PC-3 (cell line): ENCODE results near the gene AIG1. TPM values are rescaled to one million over a fixed set of nuclear protein-coding genes. Genes with fewer than 3 reads are reported as not detected.

Source experiments
- ATAC-seq: fragments of 200-7000 bp; cut with Tn5 transposase; 2 replicates; pipeline ENCODE4 v1.9.1; 2020; ENCODE audit warnings: mild to moderate bottlenecking, moderate library complexity
- BruUV-seq: library from RNA; stranded (reverse); fragments of 400-500 nt; replicated peaks from 2 replicates; lab custom pipeline; 2021; lab: Mats Ljungman, UMichigan
- CTCF ChIA-PET: fragments of 300-600 bp; sonication (Branson Sonifier 250); formaldehyde crosslinking; loops from one replicate; lab custom pipeline; 2022; ENCODE audit warnings: antibody characterized with exemption; lab: Charles Lee
- POLR2A ChIA-PET: fragments of 300-600 bp; sonication (Branson Sonifier 250); formaldehyde crosslinking; loops from one replicate; lab custom pipeline; 2022; ENCODE audit warnings: antibody characterized with exemption; ENCODE audit not compliant: unreplicated experiment; lab: Charles Lee
- DNase-seq: peaks from one replicate; pipeline ENCODE4 v3.0.0-alpha.2; 2015
- H2AFZ ChIP-seq: fragments of 300-600 bp; sonication (generic); 2 replicates; pipeline ENCODE4 v1.6.0; 2016; ENCODE audit warnings: antibody characterized with exemption, low read length
- H3F3A ChIP-seq: fragments of 300-600 bp; sonication (generic); one replicate; pipeline ENCODE4 v1.6.0; 2017; ENCODE audit warnings: antibody characterized with exemption, low read length, control low read depth, mild to moderate bottlenecking; ENCODE audit not compliant: unreplicated experiment
- H3K27ac ChIP-seq: fragments of 300-600 bp; sonication (generic); 2 replicates; pipeline ENCODE4 v1.5.1; 2016; ENCODE audit warnings: mild to moderate bottlenecking, low read length
- H3K27me3 ChIP-seq: fragments of 300-600 bp; sonication (generic); 2 replicates; pipeline ENCODE4 v1.6.1; 2016; ENCODE audit warnings: low read length, mixed read lengths
- H3K36me3 ChIP-seq: fragments of 300-600 bp; sonication (generic); 2 replicates; pipeline ENCODE4 v1.6.1; 2016; ENCODE audit warnings: low read depth, mixed run types, low read length, mixed read lengths
- H3K4me1 ChIP-seq: fragments of 300-600 bp; sonication (generic); 2 replicates; pipeline ENCODE4 v1.5.1; 2016; ENCODE audit warnings: low read length; ENCODE audit not compliant: insufficient read depth
- H3K4me2 ChIP-seq: fragments of 300-600 bp; sonication (generic); 2 replicates; pipeline ENCODE4 v1.6.0; 2016; ENCODE audit warnings: low read length
- H3K4me3 ChIP-seq: fragments of 300-600 bp; sonication (generic); 2 replicates; pipeline ENCODE4 v1.5.1; 2016; ENCODE audit warnings: mild to moderate bottlenecking, low read length, mixed read lengths
- H3K79me2 ChIP-seq: fragments of 300-600 bp; sonication (generic); 2 replicates; pipeline ENCODE4 v1.6.1; 2017; ENCODE audit warnings: low read length, mixed read lengths
- H3K9ac ChIP-seq: fragments of 300-600 bp; sonication (generic); 2 replicates; pipeline ENCODE4 v1.6.0; 2016; ENCODE audit warnings: mild to moderate bottlenecking, low read length
- H3K9me2 ChIP-seq: fragments of 300-600 bp; sonication (generic); replicated peaks from 2 replicates; pipeline ENCODE4 v1.6.1; 2016; ENCODE audit warnings: mixed run types, low read length, mixed read lengths
- H3K9me3 ChIP-seq: fragments of 300-600 bp; sonication (generic); 2 replicates; pipeline ENCODE4 v1.6.1; 2016; ENCODE audit warnings: low read length, mixed read lengths
- H4K20me1 ChIP-seq: fragments of 300-600 bp; sonication (generic); 2 replicates; pipeline ENCODE4 v1.6.1; 2016; ENCODE audit warnings: low read length, mixed read lengths
- CTCF ChIP-seq: fragments of 300-600 bp; sonication (generic); conservative IDR thresholded peaks from 2 replicates; pipeline ENCODE4 v1.5.1; 2017; ENCODE audit warnings: antibody characterized with exemption, low read depth, mild to moderate bottlenecking, low read length
- EZH2 ChIP-seq: fragments of 300-600 bp; sonication (generic); IDR thresholded peaks from one replicate; pipeline ENCODE4 v1.6.1; 2017; ENCODE audit warnings: antibody characterized with exemption, mild to moderate bottlenecking, low read length; ENCODE audit not compliant: unreplicated experiment
- EZH2phosphoT487 ChIP-seq: fragments of 300-600 bp; sonication (generic); IDR thresholded peaks from 2 replicates; pipeline ENCODE4 v1.6.1; 2018; ENCODE audit warnings: mild to moderate bottlenecking, antibody characterized with exemption, low read length, borderline replicate concordance
- intact Hi-C: fragments of 100-400 bp; cut with micrococcal nuclease; formaldehyde crosslinking; loops from 2 replicates; pipeline ENCODE4 v1.9.0; 2023
- total RNA-seq: library from RNA; depleted of rRNA; stranded (reverse); fragments of >200 nt; gene quantifications from 2 replicates; pipeline ENCODE4 v1.2.3, GENCODE V29; 2014

AIG1 gene
- total RNA-seq, 1 experiment from 2014 or later, result 32.7 TPM

GRCh38 chr6:143223895-143224294, 163.2 kb downstream of the AIG1 start:
- no peaks in the 10 kb centered on the region for H3K9me3 ChIP-seq
- H3F3A ChIP-seq, result no peaks in the 10 kb centered on the region
- DNase-seq (no peak), ATAC-seq (no peak)
- no peak overlapping the region for H2AFZ ChIP-seq
- CTCF ChIA-PET, result no interaction called here
- H3K36me3 ChIP-seq, result no peaks in the 10 kb centered on the region
- H3K9me2 ChIP-seq, result no peaks in the 10 kb centered on the region
- no peak overlapping the region for H3K9ac ChIP-seq
- no peak for TF ChIP-seq EZH2
- no peak for TF ChIP-seq CTCF
- TF ChIP-seq EZH2phosphoT487, result no peak
- POLR2A ChIA-PET, result no interaction called here
- no peaks in the 10 kb centered on the region for H3K27me3 ChIP-seq
- intact Hi-C loops, result no loop called here
- H3K4me2 ChIP-seq, result no peak overlapping the region
- H3K79me2 ChIP-seq, result no peaks in the 10 kb centered on the region
- H3K4me3 ChIP-seq, result no peak overlapping the region
- no TSS peak for BruUV-seq
- no peaks in the 10 kb centered on the region for H4K20me1 ChIP-seq
- H3K4me1 ChIP-seq, result peaks cover 5% of the 10 kb centered on the region
- peak overlapping the region; percentile 56 for H3K27ac ChIP-seq

- Histone ChIP-seq H3K9me3 (no peaks in the 10 kb centered on the region), H3F3A (no peaks in the 10 kb centered on the region), H3K9me2 (no peaks in the 10 kb centered on the region), H3K79me2 (no peaks in the 10 kb centered on the region), H3K4me1 (peaks cover 5% of the 10 kb centered on the region), H3K27me3 (no peaks in the 10 kb centered on the region), H3K36me3 (no peaks in the 10 kb centered on the region), H4K20me1 (no peaks in the 10 kb centered on the region), H3K27ac (peak overlapping the region; percentile 56), H3K4me3 (no peak overlapping the region), H3K9ac (no peak overlapping the region), H3K4me2 (no peak overlapping the region), H2AFZ (no peak overlapping the region)
- POLR2A ChIA-PET, result no interaction called here
- intact Hi-C loops, result no loop called here
- no peak for TF ChIP-seq EZH2phosphoT487
- TF ChIP-seq CTCF, result no peak
- no peak for TF ChIP-seq EZH2
- BruUV-seq, result no TSS peak
- CTCF ChIA-PET, result no interaction called here
- ATAC-seq (peak; percentile 49; the same call in 1 of the 2 replicates), DNase-seq (peak; percentile 25)
Observed at GRCh38 chr6:143224516-143224915, 163.8 kb downstream of the AIG1 start.

GRCh38 chr6:143225929-143226328, 165.2 kb downstream of the AIG1 start:
- peaks cover 5% of the 10 kb centered on the region for H3K4me1 ChIP-seq
- DNase-seq (no peak), ATAC-seq (no peak)
- no peaks in the 10 kb centered on the region for H4K20me1 ChIP-seq
- BruUV-seq, result no TSS peak
- ChIA-PET POLR2A (no interaction called here), CTCF (no interaction called here)
- H3K9ac ChIP-seq, result no peak overlapping the region
- no peaks in the 10 kb centered on the region for H3K36me3 ChIP-seq
- H3K4me2 ChIP-seq, result no peak overlapping the region
- H3K79me2 ChIP-seq, result no peaks in the 10 kb centered on the region
- H3K4me3 ChIP-seq, result no peak overlapping the region
- no peaks in the 10 kb centered on the region for H3K27me3 ChIP-seq
- H3F3A ChIP-seq, result no peaks in the 10 kb centered on the region
- no peaks in the 10 kb centered on the region for H3K9me2 ChIP-seq
- H2AFZ ChIP-seq, result no peak overlapping the region
- H3K9me3 ChIP-seq, result no peaks in the 10 kb centered on the region
- TF ChIP-seq EZH2phosphoT487, result no peak
- TF ChIP-seq EZH2, result no peak
- TF ChIP-seq CTCF, result no peak
- H3K27ac ChIP-seq, result no peak overlapping the region
- intact Hi-C loops, result no loop called here
